KOPT-K1 (cell line): ENCODE data around the gene LDHAL6A.

Source experiments
- H3K27ac ChIP-seq: fragments of 200-600 bp; sonication (generic); 2 replicates; pipeline ENCODE4 v1.5.1; 2016; ENCODE audit warnings: antibody characterized with exemption, mild to moderate bottlenecking, low read depth, low read length; ENCODE audit not compliant: poor library complexity, severe bottlenecking
- H3K36me3 ChIP-seq: fragments of 200-600 bp; sonication (generic); 2 replicates; pipeline ENCODE4 v1.5.1; 2017; ENCODE audit warnings: antibody characterized with exemption, mild to moderate bottlenecking, low read length, moderate library complexity; ENCODE audit not compliant: insufficient read depth
- H3K9me3 ChIP-seq: fragments of 200-600 bp; sonication (generic); 2 replicates; pipeline ENCODE4 v1.5.1; 2017; ENCODE audit warnings: antibody characterized with exemption, low read length, mild to moderate bottlenecking; ENCODE audit not compliant: insufficient read depth, poor library complexity, severe bottlenecking

Gene LDHAL6A

GRCh38 chr11:18468059-18468458 is 12.4 kb downstream of the LDHAL6A start:
- no peaks in the 10 kb centered on the region for H3K9me3 ChIP-seq
- H3K36me3 ChIP-seq = peaks cover 4% of the 10 kb centered on the region; the same call in 1 of the 2 replicates
- no peak overlapping the region for H3K27ac ChIP-seq

- Histone ChIP-seq H3K9me3 (no peaks in the 10 kb centered on the region), H3K27ac (no peak overlapping the region), H3K36me3 (peaks cover 4% of the 10 kb centered on the region; the same call in 1 of the 2 replicates)
Measured at GRCh38 chr11:18468961-18469360, 13.3 kb downstream of the LDHAL6A start.

DNA sequence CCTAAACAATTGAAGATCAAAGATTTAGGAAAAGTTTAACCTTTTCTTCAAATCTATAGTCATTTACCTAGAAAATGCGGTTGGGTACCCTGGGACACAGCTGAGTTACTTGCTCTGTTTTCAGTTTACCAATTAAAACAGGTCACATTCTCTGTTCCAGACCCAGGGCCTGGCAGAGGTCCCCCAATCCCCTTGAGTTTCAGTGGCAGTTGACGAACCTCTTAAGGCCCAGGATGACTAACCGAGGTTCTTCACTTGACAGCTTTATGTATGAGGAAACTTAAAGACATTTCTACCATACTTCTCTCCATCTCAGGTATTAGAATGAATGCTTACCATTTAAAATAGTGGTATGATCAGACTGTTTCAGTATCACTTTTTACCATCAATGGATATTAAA is 16.3 kb downstream of the LDHAL6A start:
- Histone ChIP-seq H3K9me3 (no peaks in the 10 kb centered on the region), H3K27ac (no peak overlapping the region), H3K36me3 (peaks cover 22% of the 10 kb centered on the region)

DNA sequence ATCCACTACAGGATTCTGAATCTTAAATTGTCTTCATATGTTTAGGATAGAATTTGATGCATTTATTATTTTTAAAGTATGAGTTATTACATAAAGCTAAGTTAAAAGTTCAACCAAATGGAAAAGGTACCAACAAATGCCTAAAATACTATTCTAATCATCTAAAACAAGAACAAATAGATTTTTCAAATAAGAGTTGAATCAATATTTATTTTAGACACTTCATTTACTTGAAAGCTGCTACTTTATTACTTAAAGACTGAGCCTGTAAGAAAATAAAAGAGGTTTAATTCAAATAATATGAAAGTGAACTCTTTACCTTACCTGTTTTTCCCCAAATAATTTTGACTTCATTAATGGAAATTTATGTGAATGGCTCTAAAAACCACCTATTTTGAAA is 16.9 kb downstream of the LDHAL6A start:
- Histone ChIP-seq H3K36me3 (peaks cover 28% of the 10 kb centered on the region), H3K27ac (no peak overlapping the region)

DNA sequence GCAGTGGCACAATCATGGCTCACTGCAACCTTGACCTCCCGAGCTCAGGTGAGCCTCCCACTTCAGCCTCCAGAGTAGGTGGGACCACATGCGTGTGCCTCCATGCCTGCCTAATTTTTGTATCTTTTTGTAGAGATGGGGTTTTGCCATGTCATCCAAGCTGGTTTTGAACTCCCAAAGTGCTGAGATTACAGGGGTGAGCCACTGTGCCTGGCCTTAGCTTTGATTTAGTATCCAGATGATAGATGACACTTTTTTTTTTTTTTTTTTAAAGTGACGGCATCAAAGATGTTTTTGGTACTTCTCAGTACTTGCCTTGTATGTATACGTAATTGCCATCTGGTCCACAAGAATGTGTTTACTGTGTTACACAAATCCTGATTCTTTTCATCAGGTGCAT is 23.4 kb downstream of the LDHAL6A start:
- Histone ChIP-seq H3K9me3 (no peaks in the 10 kb centered on the region), H3K27ac (no peak overlapping the region), H3K36me3 (peaks cover 89% of the 10 kb centered on the region)

More for the DNA sequence above, 16.9 kb downstream of the LDHAL6A start:
- H3K9me3 ChIP-seq = no peaks in the 10 kb centered on the region

GRCh38 chr11:18485913-18486528 is 30.4 kb downstream of the LDHAL6A start:
- peaks cover 86% of the 10 kb centered on the region for H3K36me3 ChIP-seq
- no peaks in the 10 kb centered on the region for H3K9me3 ChIP-seq
- no peak overlapping the region for H3K27ac ChIP-seq

DNA sequence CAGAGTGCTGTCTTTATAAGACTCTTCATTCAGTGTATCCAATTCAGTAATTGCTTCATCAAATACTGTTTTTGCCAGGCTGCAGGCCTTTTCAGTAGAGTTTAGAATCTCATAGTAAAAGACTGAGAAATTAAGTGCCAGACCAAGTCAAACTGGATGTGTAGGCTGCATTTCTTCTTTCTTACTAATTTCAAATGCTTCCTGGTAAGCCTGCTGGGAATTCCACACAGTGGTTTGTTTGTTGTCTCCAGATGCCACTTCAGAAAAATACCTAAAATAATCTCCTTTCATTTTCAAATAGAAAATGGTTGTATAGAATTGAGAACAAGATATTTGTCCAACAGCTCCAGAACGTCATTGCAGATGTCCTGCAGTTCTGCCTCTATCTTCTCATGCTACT is 34.7 kb downstream of the LDHAL6A start:
- Histone ChIP-seq H3K27ac (no peak overlapping the region), H3K36me3 (peaks cover 80% of the 10 kb centered on the region), H3K9me3 (no peaks in the 10 kb centered on the region)

DNA sequence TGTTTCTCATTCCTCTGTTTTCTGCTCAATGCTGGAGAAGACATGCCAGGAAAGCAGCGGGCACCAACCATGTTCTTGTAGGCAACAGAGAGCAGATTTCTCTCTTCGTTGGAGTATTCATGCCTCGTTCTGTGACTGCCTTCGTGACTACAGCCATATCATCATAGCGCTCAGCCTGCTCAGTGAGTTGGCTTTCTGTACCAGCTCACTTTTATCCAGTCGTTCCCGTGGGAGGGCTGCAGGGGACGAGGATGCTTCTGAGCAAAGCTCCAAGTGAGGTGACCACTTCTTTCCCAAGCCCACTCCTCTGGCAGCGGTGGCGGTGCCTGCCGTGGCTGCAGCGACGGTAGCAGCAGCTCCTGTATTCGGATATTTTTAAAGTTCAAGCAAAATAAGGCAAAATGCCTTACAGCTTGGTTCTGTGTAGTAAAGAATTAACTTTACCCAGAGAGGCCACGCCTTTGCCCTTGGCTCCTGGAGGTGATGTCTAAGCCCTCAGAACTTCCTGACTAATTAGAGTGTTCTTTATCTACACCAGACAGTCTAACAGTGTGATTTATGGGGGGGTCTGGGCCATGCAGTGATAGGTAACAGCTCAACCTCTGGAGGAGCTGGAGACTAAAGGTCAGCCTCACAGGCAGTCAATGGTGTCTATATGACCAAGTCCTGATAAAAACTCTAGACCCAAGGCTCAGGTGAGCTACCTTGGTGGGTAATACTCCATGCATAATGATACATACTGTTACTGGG is 35.3 kb downstream of the LDHAL6A start:
- Histone ChIP-seq H3K36me3 (peaks cover 83% of the 10 kb centered on the region), H3K9me3 (no peaks in the 10 kb centered on the region), H3K27ac (no peak overlapping the region)

GRCh38 chr11:18491924-18492323 is 36.3 kb downstream of the LDHAL6A start:
- no peaks in the 10 kb centered on the region for H3K9me3 ChIP-seq
- H3K27ac ChIP-seq = no peak overlapping the region
- H3K36me3 ChIP-seq = peaks cover 84% of the 10 kb centered on the region

GRCh38 chr11:18492888-18493287 is 37.2 kb downstream of the LDHAL6A start:
- H3K27ac ChIP-seq = no peak overlapping the region
- no peaks in the 10 kb centered on the region for H3K9me3 ChIP-seq
- peaks cover 89% of the 10 kb centered on the region for H3K36me3 ChIP-seq

GRCh38 chr11:18493310-18493709 is 37.7 kb downstream of the LDHAL6A start:
- H3K9me3 ChIP-seq = no peaks in the 10 kb centered on the region
- no peak overlapping the region for H3K27ac ChIP-seq
- H3K36me3 ChIP-seq = peaks cover 89% of the 10 kb centered on the region

GRCh38 chr11:18495271-18495670 is 39.6 kb downstream of the LDHAL6A start:
- Histone ChIP-seq H3K9me3 (no peaks in the 10 kb centered on the region), H3K36me3 (peaks cover 86% of the 10 kb centered on the region), H3K27ac (no peak overlapping the region)

- no peaks in the 10 kb centered on the region for H3K9me3 ChIP-seq
- H3K27ac ChIP-seq = no peak overlapping the region
- peaks cover 86% of the 10 kb centered on the region for H3K36me3 ChIP-seq
Measured at GRCh38 chr11:18495703-18496102, 40.0 kb downstream of the LDHAL6A start.

GRCh38 chr11:18498039-18498438 is 42.4 kb downstream of the LDHAL6A start:
- H3K27ac ChIP-seq = no peak overlapping the region
- peaks cover 88% of the 10 kb centered on the region for H3K36me3 ChIP-seq
- H3K9me3 ChIP-seq = no peaks in the 10 kb centered on the region

GRCh38 chr11:18501629-18502028 is 46.0 kb downstream of the LDHAL6A start:
- Histone ChIP-seq H3K9me3 (no peaks in the 10 kb centered on the region), H3K36me3 (peaks cover 88% of the 10 kb centered on the region), H3K27ac (no peak overlapping the region)

GRCh38 chr11:18502352-18502751 is 46.7 kb downstream of the LDHAL6A start:
- peaks cover 88% of the 10 kb centered on the region for H3K36me3 ChIP-seq
- H3K9me3 ChIP-seq = no peaks in the 10 kb centered on the region
- H3K27ac ChIP-seq = no peak overlapping the region
